NCI-H446 treated with DMSO at 0.1 percent for 48 hours (cell line): Measurements from ENCODE around the gene JUND.

Source experiments
- DNase-seq: peaks from one replicate; lab custom pipeline; 2025; lab: John Stamatoyannopoulos, UW

The JUND gene

DNA sequence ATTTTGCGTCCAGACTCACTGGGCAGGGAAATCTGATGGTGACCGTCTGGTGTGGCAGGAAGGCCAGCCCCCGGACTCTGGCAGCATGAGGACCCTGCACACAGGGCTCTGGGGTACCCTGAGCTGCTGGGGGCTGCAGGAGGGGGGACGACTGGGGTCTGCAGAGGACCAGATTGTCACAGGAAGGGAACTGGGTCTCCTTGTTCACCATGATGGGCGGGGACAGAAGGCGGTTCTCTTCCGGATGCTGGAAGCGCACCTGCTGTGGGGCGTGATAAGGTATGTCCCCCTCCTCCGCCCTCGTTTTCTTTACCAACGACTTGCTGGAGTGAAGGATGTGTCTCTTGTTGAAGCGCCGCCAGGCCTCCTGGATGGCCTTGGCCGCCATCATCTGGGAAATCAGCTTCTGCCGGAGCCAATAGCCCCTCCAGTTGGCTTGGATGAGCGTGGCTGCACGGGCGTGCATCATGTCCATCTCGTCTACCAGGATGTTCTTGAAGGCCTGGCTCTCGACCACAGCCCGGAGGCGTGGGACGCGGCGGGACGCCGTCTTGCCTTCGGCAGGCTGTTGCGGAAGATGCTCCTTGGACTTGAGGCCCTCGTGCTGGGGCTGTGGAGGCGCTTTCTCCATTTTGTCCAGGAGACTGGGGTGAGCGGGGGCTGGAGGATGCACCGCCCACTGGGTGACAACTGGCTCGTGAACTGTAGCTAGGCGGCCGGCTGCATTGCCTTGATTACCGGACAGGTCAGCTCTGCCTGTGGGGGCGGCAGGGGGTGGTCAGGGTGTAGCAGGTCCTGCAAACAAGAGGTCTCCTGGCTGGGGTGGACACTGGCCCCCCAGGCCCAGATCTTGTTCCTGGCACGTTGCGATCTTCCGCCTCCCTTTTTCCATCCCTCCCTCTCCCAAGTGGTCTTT is 14.4 kb downstream of the JUND start:
- DNase-seq, result no peak

DNA sequence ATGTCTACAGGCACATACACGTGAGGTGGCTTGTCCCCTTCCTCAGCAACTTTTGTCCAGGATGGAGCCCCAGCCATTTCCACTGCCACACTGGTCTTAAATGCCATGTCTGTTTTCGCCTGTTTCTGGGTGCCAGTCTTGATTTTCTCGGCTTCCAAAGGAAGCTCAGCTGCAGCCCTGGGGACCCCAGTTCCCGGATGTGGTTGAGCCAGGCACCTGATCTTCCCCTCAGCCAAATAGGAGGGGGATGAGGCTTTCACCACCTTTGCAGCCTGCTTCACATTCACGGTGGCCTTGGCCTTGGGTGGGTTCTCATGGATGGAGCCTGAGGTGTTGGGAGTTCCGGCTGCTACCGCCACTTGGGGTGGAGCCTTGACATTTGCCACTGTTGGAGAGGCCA is 15.8 kb downstream of the JUND start:
- DNase-seq, result no peak

GRCh38 chr19:18264971-18265540 is 16.4 kb downstream of the JUND start:
- no peak for DNase-seq

GRCh38 chr19:18264137-18264854 is 17.1 kb downstream of the JUND start:
- no peak for DNase-seq

- DNase-seq, result no peak
These were observed 17.9 kb downstream of the JUND start for GRCh38 chr19:18263324-18264136.

DNA sequence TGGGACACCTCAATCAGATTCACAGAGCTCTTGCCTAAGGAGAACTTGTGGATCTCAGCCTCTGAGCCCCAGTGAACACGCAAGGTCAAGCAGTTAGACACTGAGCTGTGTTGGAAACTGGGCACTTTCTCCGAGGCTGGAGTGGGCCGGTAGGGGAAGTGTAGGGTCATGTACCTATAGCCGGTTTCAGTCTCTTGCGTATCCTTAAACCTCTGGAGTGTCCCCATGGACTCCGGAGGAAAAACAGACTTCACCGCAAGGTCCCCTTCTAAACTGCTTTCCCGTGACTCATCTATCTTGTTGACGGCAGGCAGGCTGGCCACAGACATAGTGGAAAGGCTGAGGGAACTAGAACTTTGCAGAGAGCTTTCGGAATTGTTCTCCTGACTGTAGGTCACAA is 18.5 kb downstream of the JUND start:
- DNase-seq, result no peak

DNA sequence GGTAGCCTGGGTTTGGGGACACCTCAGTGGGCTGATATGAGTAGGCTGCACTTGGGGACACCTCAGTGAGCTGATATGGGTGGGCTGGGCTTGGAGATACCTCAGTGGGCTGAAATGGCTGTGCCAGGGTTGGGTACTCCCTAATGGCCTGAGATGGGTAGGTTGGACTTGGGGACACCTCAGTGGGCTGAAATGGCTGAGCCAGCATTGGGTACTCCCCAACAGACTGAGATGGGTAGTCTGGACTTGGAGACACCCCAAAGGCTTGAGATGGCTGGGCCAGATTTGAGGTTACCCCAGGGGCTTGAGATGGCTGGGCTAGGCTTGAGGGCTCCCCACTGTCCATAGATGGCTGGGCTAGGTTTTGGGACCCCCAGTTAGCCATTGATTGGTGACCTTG is 19.3 kb downstream of the JUND start:
- no peak for DNase-seq

GRCh38 chr19:18261474-18261873 is 19.9 kb downstream of the JUND start:
- no peak for DNase-seq

GRCh38 chr19:18259893-18260292 is 21.5 kb downstream of the JUND start:
- no peak for DNase-seq

DNA sequence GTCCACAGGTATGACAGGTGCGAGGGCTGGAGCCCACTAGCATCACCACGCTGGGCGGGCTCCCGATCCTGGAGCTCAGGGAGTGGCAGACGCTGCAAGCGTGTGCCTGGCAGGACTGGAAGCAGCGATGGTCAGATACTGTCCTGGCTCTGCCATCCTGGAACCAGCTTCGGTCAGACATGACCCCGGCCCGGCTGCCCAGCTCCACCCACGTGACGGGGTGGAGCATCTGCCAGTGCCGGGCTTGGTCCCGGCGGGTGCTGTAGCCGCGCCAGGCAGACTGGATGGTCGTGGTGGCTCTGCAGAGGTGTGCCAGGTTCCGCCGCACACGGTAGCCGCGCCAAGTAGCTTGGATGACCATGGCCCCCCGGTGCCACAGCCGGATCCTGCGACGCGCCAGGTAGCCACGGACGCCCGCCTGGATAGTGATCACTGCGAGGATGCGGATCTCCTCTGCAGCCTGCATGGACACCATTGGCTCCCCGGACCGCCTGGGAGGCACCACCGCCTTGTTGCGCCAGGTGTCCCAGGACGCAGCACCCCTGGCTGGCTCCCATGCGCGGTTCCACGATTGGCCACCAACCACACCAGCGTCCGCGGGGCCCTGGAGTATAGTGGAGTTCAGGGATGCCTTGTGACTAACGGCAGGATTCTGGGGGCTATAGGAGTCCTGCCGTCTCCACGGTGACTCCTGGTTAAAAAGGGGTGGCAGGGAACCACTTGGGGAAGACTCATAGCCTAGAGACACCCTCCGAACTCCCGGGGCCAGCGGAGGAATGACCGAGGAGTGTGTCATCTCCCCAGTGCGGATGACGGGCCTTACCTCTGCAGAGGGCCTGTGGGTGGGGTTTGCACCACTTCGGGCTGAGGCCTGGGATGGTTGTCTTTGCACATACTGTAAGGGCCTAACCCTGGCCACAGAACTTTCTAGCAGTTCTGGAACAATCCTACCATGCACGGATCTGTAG is 23.6 kb downstream of the JUND start:
- DNase-seq, result no peak

DNA sequence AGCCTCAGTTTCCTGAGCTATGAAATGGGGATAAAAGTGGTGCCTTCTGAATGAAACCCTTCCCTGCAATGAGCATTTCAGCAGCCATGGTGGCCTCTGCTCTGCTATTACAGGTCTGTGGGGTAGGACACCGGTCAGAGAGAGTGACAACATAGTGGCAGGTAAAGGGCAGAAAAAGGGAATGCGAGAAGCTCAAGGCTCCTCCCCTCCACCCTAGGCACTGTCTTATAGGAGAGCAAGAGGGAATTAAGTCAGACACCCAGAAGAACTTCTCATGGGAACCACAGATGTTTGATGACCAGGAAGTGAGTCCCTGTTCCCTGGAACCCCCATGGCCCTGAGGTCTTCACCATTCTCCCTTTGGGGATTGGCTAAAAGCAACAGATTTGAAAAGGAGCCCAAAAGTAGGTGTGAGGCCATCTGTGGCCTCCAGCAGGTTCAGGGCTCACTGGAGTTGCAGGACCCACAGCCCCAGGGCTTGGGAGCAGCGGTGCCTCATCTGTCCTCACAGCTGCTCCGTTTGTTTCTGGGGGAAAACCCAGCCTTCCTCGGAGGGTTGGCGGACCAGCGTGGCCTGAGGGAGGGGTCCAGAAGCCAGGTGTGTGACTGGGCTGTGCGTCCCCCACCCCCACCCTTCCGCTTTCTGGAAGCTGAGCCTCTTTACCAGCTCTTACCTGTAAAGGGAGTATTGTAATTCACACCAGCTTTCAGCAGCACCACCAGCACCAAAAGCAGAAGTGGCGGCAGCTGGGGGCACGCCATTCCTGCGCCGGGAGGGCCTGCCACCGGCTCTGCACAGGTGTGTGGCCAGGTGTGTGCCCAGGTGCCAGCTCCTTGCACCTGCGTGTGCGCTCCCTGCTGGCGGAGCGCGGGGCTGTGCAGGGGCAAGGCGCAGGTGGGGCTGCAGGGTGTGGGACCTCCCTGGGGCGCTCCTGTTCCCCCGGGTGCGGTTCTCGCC is 26.6 kb downstream of the JUND start:
- DNase-seq, result no peak

GRCh38 chr19:18253716-18254115 is 27.7 kb downstream of the JUND start:
- no peak for DNase-seq

GRCh38 chr19:18253130-18253529 is 28.3 kb downstream of the JUND start:
- no peak for DNase-seq

DNA sequence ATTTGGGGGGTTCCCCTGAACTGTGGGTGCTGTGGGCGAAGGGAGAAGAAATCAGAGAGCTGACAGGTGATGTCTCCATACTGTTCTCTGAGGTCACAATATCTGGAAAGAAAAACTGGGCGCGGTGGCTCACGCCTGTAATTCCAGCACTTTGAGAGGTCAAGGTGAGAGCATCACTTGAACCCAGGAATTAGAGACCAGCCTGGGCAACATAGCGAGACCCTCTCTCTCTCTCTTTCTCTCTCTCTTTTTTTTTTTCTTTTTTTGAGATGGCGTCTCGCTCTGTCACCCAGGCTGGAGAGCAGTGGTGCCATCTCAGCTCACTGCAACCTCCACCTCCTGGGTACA is 29.1 kb downstream of the JUND start:
- DNase-seq, result no peak

- peak; percentile 37 for DNase-seq
These were observed 29.6 kb downstream of the JUND start for GRCh38 chr19:18251587-18252369.

DNA sequence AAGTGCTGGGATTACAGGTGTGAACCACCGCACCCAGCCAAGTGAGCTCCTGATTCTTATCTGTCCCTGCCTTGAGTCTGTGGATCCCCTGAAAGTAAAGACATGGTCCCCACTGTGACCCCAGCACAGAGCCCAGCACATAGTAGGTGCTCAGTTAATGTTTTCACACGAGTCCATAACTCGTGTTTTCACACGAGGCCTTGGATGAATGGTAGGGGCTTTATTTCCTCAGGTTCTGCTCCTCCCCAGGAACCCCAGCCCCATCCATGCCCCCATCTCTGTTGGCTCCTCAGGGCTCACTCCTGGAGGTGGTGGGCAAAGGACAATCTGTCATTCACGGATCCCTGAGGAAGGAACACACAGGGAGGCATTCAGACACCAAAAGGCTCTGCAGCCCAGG is 31.6 kb downstream of the JUND start:
- DNase-seq, result no peak

GRCh38 chr19:18245297-18245696 is 36.1 kb downstream of the JUND start:
- no peak for DNase-seq

DNA sequence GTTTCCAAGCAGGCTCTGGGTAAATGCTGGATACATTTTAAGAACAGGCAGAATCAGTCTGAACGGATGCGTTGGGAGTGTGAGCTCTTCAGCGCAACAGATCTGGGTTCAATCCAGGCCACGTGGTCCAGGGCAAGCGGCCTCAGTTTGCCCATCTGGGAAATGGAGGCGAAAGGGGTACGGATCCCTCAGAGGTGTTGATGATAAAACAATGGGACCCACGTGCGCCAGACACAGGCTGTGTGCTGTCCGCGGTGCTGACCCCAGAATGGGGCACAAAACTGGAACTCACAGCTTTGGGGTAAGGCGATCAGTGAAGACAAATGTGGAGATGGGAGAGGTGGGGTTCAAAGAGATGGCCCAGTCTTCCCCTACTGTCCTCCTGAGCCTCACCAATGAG is 42.1 kb downstream of the JUND start:
- no peak for DNase-seq

- no peak for DNase-seq
These were observed 47.2 kb downstream of the JUND start for GRCh38 chr19:18234194-18234593.
